ENCODE results near the gene PPARG. TPM values are rescaled to one million over a fixed set of nuclear protein-coding genes. Genes with fewer than 3 reads are reported as not detected.
A peak's percentile ranks its signal among the peaks of the same experiment; 100 is the strongest.
"Not testable (repeated sequence)": the region's sequence is repeated elsewhere in the genome, so short reads cannot be mapped to it uniquely, and the experiment has no call there.

Gene PPARG
- total RNA-seq, 2 donors from 2014 or later, result 40.1 to 57.2 TPM

- no peak for DNase-seq
- intact Hi-C loops (cut with DNase I), result no loop called here
- ATAC-seq, result no peak
Measured at GRCh38 chr3:12275974-12276650, 12.8 kb upstream of the PPARG start.

GRCh38 chr3:12276827-12277226, 12.0 kb upstream of the PPARG start:
- ATAC-seq; intact Hi-C loops (cut with DNase I); DNase-seq: not testable (repeated sequence)

DNA sequence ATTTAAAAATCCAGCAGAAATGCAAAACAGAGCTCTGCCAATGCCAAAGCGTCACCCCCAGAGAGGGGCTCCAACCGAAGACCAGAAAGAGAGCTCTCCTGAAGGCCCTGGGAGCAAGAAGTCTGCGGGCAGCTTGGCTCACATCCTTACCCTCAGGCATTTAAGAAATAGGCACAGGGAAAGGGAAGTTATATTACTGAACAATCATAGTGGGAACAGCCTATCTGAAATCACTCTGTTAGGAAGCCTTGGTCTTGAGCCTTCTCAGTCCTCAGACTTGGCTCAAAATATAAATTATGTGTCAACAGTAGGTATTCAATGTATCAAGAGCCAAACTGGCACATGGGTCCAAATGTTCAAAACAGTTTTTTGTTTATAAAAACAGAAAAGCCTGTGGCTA, 10.3 kb upstream of the PPARG start:
- ATAC-seq (no peak), DNase-seq (no peak)
- intact Hi-C loops (cut with DNase I), result no loop called here

DNA sequence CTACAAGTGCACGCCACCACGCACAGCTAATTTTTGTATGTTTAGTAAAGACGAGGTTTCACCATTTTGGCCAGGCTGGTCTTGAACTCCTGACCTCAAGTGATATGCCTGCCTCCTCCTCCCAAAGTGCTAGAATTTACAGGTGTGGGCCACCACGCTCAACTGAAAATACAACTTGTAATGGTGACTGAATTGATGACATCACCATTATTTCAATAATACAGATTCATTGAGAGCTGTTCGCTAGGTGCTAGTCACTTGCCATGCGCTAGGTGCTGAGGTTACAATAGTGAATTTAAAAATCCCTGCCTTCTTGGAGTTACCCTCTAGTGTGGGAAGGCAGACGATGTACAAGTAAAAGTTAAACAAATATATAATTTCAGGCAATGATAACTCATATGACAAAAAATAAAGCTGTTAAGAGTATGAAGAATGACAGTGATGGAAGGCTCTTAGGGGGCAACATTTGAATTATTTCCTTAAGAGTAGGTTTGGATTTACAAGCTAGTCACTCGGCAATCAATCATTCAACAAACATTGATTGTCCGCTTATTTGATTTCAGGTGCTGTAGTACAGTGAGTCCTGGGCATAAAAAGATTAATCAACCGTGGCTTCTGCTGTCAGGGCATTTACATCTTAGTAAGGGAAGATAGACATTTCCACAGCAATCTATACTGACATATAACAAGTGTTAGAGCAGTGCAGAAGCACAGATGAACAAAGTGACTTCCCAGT, 9.1 kb upstream of the PPARG start:
- ATAC-seq (no peak), DNase-seq (no peak)
- intact Hi-C loops (cut with DNase I), result loop anchor here in 1 of 2 donors (10.0 kb wide), 1 partner anchor 195 kb away; no protein-coding TSS in a partner anchor

DNA sequence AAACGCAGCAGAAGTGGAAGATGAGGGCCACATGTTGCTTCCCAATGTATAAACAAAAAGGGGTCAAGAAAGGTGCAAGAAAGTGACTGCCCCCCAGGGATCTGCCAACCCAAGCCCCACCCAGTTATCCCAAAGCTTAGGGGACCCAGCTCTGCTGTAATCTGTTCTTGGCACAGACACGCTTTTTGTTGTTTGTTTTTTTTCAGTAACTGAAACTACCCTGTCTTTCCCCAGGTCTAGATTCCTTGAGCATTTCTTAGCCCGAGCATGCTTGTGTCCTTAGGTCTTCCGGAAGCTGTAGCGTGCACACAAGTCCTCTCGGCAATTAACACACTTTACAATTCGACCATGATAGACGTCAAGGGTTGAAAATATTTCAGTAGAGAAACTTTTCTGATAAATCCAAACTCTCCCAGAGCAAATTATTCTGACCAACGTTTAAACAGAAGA, 8.5 kb upstream of the PPARG start:
- ATAC-seq, result no peak
- intact Hi-C loops (cut with DNase I), result loop anchor here in 1 of 2 donors (10.0 kb wide), 1 partner anchor 194 kb away; no protein-coding TSS in a partner anchor
- no peak for DNase-seq

DNA sequence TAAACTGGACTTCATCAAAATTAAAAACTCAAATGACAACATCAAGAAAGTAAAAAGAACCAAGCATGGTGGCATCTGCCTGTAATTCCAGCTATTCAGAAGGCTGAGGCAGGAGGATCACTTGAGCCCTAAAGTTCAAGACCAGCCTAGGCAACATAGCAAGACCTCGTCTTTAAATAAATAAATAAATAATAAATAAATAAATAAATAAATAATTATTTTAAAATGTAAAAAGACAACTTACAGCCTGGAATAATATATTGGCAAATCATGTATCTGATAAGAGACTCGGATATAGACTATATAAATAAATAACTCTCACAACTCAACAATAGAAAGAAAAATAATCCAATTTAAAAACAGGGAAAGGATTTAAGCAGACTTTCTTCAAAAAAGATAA, 4.3 kb upstream of the PPARG start:
- ATAC-seq (no peak), DNase-seq (no peak)
- intact Hi-C loops (cut with DNase I), result loop anchor here in 1 of 2 donors (10.0 kb wide), 1 partner anchor 190 kb away; no protein-coding TSS in a partner anchor

DNA sequence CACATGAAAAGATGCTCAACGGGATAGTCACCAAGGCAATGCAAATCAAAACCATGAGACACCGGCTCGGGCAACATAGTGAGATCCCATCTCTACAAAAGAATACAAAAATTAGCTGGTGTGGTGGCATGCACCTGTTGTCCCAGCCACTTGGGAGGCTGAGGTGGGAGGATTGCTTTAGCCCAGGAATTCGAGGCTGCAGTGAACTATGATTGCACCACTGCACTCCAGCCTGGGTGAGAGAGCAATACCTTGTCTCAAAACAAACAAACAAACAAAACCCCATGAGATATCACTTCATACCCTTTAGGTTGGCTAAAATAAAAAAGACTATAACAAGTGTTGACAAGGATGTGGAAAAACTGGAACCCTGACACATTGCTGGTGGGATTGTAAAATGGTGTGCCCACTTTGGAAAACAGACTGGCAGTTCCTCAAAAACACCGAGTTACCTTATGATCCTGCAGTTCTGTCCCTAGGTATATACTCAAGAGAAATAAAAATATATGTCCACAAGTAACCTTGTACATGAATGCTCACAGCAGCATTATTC, 3.8 kb upstream of the PPARG start:
- no peak for DNase-seq
- intact Hi-C loops (cut with DNase I), result loop anchor here in 1 of 2 donors (10.0 kb wide), 1 partner anchor 190 kb away; no protein-coding TSS in a partner anchor
- ATAC-seq, result no peak

DNA sequence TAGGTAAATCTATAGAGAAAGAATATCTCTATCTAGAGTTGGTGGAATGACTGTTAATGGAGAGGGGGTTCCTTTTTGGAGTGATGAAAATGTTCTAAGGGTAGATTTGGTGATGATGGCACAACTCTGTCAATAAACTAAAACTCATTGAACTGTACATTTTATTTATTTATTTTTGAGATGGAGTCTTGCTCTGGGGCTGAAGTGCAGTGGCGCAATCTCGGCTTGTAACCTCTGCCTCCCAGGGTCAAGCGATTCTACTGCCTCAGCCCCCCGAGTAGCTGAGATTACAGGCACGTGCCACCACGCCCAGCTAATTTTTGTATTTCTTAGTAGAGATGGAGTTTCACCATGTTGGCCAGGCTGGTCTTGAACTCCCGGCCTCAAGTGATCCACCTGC, 3.1 kb upstream of the PPARG start:
- intact Hi-C loops (cut with DNase I), result loop anchor here (2.0 to 10.0 kb wide), 2 partner anchors 189 to 195 kb away; no protein-coding TSS in a partner anchor
- not testable (repeated sequence) for ATAC-seq, DNase-seq

DNA sequence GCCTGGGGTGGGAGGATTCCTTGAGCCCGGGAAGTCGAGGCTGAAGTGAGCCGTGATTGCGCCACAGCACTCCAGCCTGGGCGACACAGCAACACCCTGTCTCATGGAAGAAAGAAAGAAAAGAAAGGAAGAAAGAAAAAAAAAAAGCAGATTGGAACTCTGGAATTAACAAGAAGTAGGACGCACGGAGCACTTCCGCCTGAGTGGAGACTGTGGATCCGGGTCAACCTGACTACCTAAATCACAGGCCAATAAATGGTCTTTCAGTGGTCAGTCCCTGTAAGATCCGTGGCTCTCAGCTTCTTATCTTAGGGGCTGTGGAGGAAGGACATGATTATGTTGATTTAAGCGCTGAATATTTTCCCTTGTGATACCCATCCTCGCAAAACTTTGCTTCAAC, 2.4 kb upstream of the PPARG start:
- no peak for DNase-seq
- intact Hi-C loops (cut with DNase I), result loop anchor here (2.0 to 10.0 kb wide), 2 partner anchors 188 to 194 kb away; no protein-coding TSS in a partner anchor

GRCh38 chr3:12286927-12287726, 1.7 kb upstream of the PPARG start:
- DNase-seq (peak; percentile 27), ATAC-seq (peak; percentile 23 to 51)
- intact Hi-C loops (cut with DNase I), result loop anchor here (2.0 to 10.0 kb wide), 2 partner anchors 188 to 194 kb away; no protein-coding TSS in a partner anchor

More for the DNA sequence above, 2.4 kb upstream of the PPARG start:
- ATAC-seq, result no peak

DNA sequence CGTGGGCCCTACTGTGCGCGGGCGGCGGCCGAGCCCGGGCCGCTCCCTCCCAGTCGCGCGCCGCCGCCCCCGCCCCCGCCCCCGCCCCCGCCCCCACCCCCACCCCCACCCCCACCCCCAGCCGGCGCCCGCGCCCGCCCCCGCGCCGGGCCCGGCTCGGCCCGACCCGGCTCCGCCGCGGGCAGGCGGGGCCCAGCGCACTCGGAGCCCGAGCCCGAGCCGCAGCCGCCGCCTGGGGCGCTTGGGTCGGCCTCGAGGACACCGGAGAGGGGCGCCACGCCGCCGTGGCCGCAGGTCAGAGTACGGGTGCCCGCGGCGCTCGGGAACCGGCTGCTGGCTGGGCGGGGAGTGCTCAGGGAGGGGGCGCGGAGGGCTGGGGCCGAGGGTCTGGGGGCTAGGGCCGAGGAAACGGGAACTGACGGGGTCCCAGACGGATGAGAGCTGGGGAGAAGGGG, 1.1 kb upstream of the PPARG start:
- peak; percentile 62 for DNase-seq
- peak; percentile 88 to 93 for ATAC-seq
- intact Hi-C loops (cut with DNase I), result loop anchor here (2.0 to 10.0 kb wide), 2 partner anchors 187 to 193 kb away; no protein-coding TSS in a partner anchor

DNA sequence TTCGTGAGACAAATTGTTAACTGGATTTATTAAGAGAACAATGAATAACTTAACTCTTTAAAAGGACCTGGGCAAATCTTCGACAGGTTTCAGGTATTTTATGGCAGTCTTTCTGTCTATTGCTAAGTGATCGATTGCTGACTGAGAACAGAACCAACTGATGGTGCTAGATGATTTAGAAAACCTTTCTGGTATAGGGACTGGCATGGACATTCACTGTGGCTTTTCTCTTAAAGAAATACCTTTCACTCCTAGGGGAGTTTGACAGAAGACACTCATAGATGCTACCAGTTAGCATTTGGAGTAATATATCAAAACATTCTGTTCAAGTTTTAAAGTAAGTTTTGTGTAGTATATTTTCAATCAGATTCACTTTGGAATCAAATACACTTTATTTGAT, 654 bp downstream of the PPARG start:
- DNase-seq, result no peak
- intact Hi-C loops (cut with DNase I), result loop anchor here in 1 of 2 donors (10.0 kb wide), 1 partner anchor 185 kb away; no protein-coding TSS in a partner anchor
- ATAC-seq, result no peak

- intact Hi-C loops (cut with DNase I), result no loop called here
- ATAC-seq (no peak), DNase-seq (no peak)
Measured at GRCh38 chr3:12292770-12293169, 3.9 kb downstream of the PPARG start.

- DNase-seq (no peak), ATAC-seq (no peak)
- intact Hi-C loops (cut with DNase I), result no loop called here
Measured at GRCh38 chr3:12294885-12295580, 6.2 kb downstream of the PPARG start.

DNA sequence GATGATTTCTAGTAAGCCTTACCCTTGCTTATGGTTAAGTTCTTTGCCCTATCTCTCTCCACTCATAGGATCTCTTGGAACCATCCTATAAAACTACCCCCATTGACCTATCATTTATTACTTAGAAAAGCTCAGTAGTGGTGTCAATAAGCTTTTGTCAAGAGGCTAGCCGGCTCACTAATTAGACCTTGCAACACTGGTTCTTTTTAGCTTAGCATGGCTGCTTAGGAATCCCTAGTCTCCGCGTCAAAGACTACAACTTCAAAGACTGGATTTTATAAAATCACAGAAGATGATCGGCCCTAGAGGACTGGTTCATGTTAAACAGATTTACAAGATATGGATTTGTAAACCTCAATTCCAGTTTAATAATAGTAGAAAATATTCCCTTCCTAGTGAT, 7.6 kb downstream of the PPARG start:
- DNase-seq (no peak), ATAC-seq (no peak)
- intact Hi-C loops (cut with DNase I), result no loop called here

GRCh38 chr3:12299026-12299425, 10.2 kb downstream of the PPARG start:
- no peak for DNase-seq
- intact Hi-C loops (cut with DNase I), result no loop called here
- no peak for ATAC-seq

- ATAC-seq (no peak), DNase-seq (no peak)
- intact Hi-C loops (cut with DNase I), result no loop called here
Measured at GRCh38 chr3:12300137-12300536, 11.3 kb downstream of the PPARG start.

DNA sequence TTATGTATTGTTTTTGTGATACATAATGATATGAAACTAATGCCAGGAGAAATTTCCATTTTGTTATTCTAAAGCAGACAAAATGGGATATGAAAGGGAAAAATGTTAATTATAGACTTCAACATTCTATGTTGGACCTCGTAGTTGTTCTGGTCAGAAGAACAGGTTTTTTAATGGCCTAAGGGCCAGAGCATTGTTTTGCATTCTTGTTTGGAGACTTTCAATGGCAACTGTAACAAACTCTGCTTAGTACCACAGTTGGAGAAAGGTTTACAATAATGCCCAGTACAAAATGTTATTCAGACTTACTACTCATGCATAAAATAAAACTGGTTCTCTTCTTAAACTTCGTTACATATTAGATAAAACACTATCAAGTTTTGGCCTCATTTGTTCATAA, 12.2 kb downstream of the PPARG start:
- no peak for ATAC-seq
- intact Hi-C loops (cut with DNase I), result no loop called here
- no peak for DNase-seq

Measured in left cardiac atrium (tissue), 4 donors.